Heart left ventricle (tissue), 13 donors: ENCODE data around the gene ATP11B.

Experiments
- POLR2A ChIP-seq, 2 donors: fragments of 450-650 bp; IDR thresholded peaks; one replicate each; pipeline ENCODE4 v1.6.1; 2017; ENCODE audit warnings: antibody characterized with exemption in 2 of 2, mild to moderate bottlenecking in 2 of 2, moderate library complexity in 2 of 2
- TF ChIP-seq, protein P1 (sequence below), 12 donors: fragments of 200-600 bp; sonication (generic) in 4 of 12; IDR thresholded peaks; one replicate each; pipeline versions ENCODE4 v1.5.0 to v1.8.0; 2018 to 2022; ENCODE audit warnings: antibody characterized with exemption in 12 of 12, mild to moderate bottlenecking in 5 of 12
- donor health status: ischemic (EF 13 %, LVEDD 7.1; RV severe dilation, severe dysfunction).
- donor health status: DM: no; HTN: yes; CAD: no.
- donor health status: DM: no; HTN: no; CAD: no.
- donor health status: ischemic (EF 25% LVEDD 6.9; RV normal size, moderate dysfunction).
- donor health status: ischemic (EF 25% LVEDD 5.7; RV mildly dilated, moderate dysfunction).
- donor health status: ischemic (EF 35%, LVEDD 5.7; RV mildly dilated, moderate dysfunction).
- donor health status: nonischemic (EF 11% LVEDD 7.7; RV severe dilation, severe dysfunction).
- donor health status: DM: yes; HTN: yes; CAD: no.
- donor health status: PGD.
- donor health status: ischemic (EF 29% LVEDD 5.4; RV normal size, mild dysfunction).
- donor health status: nonischemic (EF 23%, LVEDD 6.1; RV moderate dilation, normal function).

DNA sequence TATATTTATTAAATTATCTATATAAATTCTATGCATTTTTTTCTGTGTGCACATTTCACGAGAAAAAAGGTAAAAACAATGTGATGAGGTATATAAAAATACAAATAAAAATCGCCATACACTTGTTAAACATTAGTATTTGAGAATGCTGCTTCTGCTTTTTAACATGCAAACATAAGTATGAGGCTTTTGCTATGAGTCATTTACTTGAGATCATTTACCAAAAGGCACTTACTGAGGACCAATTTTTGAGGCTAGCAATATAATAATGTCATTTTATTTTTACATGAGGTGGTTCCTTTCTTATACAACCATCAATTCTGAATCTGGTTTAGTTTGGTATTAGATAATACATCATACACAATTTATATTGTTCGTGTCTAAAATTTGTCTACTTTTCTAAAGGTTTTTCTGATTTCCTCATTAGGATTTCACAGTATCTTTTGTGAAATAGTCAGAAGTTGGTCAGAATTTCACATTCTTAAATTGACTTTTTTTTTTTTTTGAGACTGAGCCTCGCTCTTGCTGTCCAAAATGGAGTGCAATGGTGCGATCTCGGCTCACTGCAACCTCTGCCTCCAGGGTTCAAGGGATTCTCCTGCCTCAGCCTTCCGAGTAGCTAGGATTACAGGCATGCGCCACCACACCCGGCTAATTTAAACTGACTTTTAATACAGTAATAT lies 161.4 kb downstream of the ATP11B start:
- TF ChIP-seq POLR2A (IDR thresholded peaks at IDR 0.05) = no peak
- TF ChIP-seq, protein P1, sequence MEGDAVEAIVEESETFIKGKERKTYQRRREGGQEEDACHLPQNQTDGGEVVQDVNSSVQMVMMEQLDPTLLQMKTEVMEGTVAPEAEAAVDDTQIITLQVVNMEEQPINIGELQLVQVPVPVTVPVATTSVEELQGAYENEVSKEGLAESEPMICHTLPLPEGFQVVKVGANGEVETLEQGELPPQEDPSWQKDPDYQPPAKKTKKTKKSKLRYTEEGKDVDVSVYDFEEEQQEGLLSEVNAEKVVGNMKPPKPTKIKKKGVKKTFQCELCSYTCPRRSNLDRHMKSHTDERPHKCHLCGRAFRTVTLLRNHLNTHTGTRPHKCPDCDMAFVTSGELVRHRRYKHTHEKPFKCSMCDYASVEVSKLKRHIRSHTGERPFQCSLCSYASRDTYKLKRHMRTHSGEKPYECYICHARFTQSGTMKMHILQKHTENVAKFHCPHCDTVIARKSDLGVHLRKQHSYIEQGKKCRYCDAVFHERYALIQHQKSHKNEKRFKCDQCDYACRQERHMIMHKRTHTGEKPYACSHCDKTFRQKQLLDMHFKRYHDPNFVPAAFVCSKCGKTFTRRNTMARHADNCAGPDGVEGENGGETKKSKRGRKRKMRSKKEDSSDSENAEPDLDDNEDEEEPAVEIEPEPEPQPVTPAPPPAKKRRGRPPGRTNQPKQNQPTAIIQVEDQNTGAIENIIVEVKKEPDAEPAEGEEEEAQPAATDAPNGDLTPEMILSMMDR (IDR thresholded peaks at IDR 0.05) = no peak
